GF-D8 (cell line): ENCODE results near the gene ZW10.
"Not testable (repeated sequence)": the region's sequence is repeated elsewhere in the genome, so short reads cannot be mapped to it uniquely, and the experiment has no call there.

ENCODE experiments used
- DNase-seq: peaks from one replicate; lab custom pipeline; 2025; lab: John Stamatoyannopoulos, UW

The ZW10 gene

DNA sequence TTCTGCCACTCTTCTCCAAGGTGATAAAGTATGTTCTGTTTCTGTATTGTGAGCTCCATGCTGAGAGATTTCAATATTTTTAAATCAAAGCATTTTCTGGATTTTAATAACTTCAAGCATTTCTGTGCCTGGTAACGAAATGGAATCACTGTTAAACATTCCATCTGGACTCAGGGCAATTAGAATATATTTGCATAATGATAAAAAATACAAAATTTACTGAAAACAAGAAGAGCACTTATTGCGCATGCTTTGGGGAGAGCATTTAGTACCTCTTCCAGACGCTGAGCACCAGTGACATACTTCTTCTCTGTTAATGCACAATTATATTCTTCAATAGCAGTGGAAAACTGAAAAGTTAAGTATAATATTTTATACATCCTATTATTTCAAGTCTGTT is 13.3 kb downstream of the ZW10 start:
- no peak for DNase-seq

DNA sequence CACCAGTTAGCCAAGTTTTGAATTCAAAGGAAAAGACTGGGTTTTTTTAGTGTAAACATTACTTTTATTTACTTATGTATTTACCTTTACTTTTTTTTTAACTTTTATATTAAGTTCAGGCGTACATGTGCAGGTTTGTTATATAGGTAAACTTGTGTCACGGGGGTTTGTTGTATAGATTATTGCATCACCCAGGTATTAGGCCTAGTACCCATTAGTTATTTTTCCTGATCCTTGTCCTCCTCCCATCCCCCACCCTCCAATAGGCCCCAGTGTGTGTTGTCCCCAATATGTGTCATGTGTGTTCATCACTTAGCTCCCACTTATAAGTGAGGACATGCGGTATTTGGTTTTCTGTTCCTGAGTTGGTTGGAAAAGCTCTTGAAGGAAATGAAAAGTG is 20.6 kb downstream of the ZW10 start:
- no peak for DNase-seq

- no peak for DNase-seq
These were observed 37.2 kb downstream of the ZW10 start for GRCh38 chr11:113736323-113736722.

- DNase-seq: no peak
These were observed 41.4 kb downstream of the ZW10 start for GRCh38 chr11:113732092-113732491.

- DNase-seq: no peak
These were observed 42.4 kb downstream of the ZW10 start for GRCh38 chr11:113730887-113731726.

GRCh38 chr11:113729456-113729855 is 44.0 kb downstream of the ZW10 start:
- DNase-seq: no peak

- no peak for DNase-seq
These were observed 44.7 kb downstream of the ZW10 start for GRCh38 chr11:113728814-113729213.

GRCh38 chr11:113725913-113726312 is 47.6 kb downstream of the ZW10 start:
- DNase-seq: no peak

GRCh38 chr11:113725407-113725806 is 48.1 kb downstream of the ZW10 start:
- no peak for DNase-seq

- DNase-seq: no peak
These were observed 48.7 kb downstream of the ZW10 start for GRCh38 chr11:113724778-113725177.

DNA sequence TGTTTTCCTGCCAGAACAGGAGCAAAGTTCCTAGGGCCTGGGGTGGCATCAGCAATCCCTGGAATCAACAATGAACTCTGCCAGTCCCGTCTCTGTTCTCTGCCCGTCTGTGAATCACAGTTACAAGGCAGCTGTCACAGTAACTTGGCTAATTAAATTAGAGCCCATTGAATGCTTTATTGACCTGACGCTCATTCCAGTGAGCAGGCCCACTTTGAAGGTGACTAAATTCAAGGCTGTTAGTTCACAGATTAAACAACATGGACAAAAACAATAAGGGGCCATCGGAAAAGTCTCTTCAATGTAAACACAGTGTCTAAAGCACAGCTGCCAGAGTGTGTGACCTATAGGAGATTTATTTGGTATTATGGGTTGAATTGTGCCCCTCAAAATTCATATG is 49.7 kb downstream of the ZW10 start:
- no peak for DNase-seq

DNA sequence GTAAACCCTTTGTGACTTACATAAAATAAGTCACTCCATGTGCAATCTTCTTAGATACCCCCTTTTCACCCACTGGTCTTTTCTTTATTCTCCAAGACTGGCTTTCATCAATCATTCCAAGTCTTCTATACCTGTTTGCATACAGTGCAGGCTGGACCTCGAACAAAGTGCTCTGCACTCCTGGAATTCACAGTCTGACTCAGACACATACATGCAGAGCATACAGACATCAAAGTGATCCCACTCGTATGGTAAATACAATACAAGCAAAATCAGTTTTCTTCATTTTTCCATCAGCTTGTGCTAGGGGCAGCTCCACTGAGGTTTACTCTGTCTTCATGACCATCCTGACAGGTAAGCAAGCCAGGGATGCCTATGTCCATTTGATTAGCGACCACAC is 50.6 kb downstream of the ZW10 start:
- no peak for DNase-seq

GRCh38 chr11:113722221-113722620 is 51.3 kb downstream of the ZW10 start:
- no peak for DNase-seq

DNA sequence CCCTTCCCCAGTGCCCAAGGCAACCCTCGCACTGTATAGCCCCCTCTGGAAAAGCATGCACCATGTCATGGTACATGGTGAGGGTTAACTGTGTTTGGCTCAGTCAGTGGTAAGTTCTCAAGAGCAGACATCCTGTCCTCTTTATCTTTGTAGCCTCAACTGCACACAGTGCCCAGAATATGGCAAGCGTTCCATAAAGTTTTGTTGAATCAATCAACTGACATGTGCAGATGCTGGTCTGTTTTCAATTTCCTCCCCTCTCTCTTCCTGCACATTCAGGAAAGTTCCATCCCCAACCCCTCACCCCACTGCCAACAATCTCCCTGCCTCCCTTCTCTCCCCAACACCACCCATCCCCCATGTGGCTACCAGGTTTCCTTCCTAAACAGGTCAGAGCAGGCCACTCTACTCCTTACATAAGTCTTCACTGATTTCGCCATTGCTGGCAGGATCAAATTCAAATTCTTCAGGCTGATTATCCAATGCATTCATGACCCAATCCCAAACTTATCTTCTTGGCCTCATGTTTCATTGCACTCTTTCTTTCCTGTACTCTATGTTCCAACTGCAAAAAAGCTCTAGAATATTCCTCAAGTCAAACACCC is 51.9 kb downstream of the ZW10 start:
- no peak for DNase-seq

- DNase-seq: not testable (repeated sequence)
These were observed 53.0 kb downstream of the ZW10 start for GRCh38 chr11:113720478-113720877.

DNA sequence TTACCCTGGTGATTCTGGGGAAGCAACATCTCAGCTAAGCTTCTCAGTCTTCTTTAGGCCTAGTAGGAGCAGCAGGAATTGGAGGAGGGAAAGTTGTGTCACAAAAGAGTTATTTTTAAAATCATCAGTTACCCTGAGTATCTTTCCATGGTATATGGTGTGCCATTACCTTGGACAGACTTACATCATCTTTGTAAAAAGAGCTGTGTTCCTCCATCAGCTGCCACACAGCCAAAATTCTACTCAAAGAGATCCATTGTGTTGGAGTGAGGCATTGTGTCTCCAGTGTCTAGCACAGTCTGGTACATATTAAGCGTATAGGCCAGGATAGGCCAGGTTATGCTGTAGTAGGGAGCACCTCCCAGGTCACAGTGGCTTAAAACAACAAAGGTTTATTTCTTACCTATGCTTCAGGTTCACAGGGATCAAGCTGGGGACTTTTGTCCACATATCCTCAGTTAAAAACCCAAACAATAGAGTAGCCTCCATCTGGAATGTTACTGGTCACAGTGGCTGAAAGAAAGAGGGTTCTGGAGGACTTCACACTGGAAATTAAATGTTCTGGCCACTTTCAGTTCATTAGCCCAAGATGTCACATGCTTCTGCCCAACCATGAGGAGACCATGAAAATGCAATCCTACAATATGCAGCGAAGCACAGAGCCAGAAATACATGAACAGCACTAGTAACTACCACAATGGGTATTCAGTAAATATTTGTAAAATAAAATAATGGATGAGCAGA is 57.4 kb downstream of the ZW10 start:
- no peak for DNase-seq

- DNase-seq: no peak
These were observed 58.2 kb downstream of the ZW10 start for GRCh38 chr11:113715273-113715672.

GRCh38 chr11:113710989-113711388 is 62.5 kb downstream of the ZW10 start:
- DNase-seq: no peak

GRCh38 chr11:113705871-113706655 is 67.4 kb downstream of the ZW10 start, which contains the start of gene TMPRSS5:
Gene TMPRSS5, minus strand, starts transcription at chr11:113706308. Its CDS starts 84 bp downstream, at chr11:113706224.
- DNase-seq: no peak

GRCh38 chr11:113703551-113703950 is 69.9 kb downstream of the ZW10 start:
- DNase-seq: not testable (repeated sequence)

- DNase-seq: no peak
These were observed 72.0 kb downstream of the ZW10 start for GRCh38 chr11:113701491-113701890.

- DNase-seq: no peak
These were observed 75.0 kb downstream of the ZW10 start for GRCh38 chr11:113698515-113698914.
